ENCODE data around the gene RFT1. TPM values are rescaled to one million over a fixed set of nuclear protein-coding genes. Genes with fewer than 3 reads are reported as not detected.

RFT1 gene
- total RNA-seq, 4 donors from 2014 or later: 12.0 to 18.6 (median 14.6) TPM

DNA sequence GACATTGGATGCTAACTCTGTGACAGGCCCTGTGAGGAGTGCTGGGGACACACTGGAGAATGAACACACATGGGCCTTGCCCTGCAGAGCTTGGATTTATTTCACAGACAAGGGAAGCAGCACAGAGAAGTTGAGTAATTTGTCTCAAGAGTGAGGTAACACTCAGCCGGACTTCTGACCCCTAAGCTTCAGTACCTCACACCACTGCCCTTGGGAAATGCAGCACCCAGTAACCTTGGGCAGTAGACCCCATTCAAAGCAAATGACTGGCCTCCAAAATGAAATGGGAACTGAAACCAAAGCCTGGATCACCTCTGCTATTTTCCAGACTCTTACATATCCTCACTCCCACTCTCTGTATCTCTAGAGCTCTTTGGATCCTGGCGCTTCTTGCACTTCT, 37.3 kb downstream of the RFT1 start:
- 85 to 86% methylated on average over 2 of the region's 2 CpGs for WGBS, 2 donors
- no peak overlapping the region for H3K27ac ChIP-seq
- TF ChIP-seq POLR2A (IDR thresholded peaks at IDR 0.05) (no peak), EP300 (IDR thresholded peaks at IDR 0.05) (no peak)
- TF ChIP-seq, protein P1, sequence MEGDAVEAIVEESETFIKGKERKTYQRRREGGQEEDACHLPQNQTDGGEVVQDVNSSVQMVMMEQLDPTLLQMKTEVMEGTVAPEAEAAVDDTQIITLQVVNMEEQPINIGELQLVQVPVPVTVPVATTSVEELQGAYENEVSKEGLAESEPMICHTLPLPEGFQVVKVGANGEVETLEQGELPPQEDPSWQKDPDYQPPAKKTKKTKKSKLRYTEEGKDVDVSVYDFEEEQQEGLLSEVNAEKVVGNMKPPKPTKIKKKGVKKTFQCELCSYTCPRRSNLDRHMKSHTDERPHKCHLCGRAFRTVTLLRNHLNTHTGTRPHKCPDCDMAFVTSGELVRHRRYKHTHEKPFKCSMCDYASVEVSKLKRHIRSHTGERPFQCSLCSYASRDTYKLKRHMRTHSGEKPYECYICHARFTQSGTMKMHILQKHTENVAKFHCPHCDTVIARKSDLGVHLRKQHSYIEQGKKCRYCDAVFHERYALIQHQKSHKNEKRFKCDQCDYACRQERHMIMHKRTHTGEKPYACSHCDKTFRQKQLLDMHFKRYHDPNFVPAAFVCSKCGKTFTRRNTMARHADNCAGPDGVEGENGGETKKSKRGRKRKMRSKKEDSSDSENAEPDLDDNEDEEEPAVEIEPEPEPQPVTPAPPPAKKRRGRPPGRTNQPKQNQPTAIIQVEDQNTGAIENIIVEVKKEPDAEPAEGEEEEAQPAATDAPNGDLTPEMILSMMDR (IDR thresholded peaks at IDR 0.05): no peak
- H3K9me3 ChIP-seq: no peaks in the 10 kb centered on the region
- no peak for DNase-seq (ENCODE audit: low spot score in 2 of 2)
- H3K27me3 ChIP-seq: no peaks in the 10 kb centered on the region
- H3K4me1 ChIP-seq: no peaks in the 10 kb centered on the region
- no peak overlapping the region for H3K4me3 ChIP-seq
- peaks cover 0 to 89% (median 2%) of the 10 kb centered on the region in 3 donors for H3K36me3 ChIP-seq

DNA sequence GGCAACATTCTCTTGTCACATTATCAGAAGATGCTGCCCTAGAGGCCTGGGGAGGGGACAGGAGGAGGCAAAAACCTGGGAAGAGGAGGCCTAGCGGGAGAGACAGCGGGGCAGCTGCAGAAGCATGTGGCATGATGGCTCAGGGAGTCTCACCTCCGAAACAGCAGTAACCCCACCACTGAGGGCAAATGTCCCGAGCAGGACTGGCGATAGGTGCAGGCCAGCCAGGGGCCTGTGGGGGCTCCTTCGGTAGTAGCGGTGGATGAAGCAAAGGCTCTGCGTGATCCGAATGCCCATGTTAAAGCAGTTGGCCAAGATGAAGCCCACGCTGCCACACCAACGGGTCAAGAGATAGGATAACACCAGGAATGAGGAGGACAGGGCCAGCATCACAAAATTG, 38.0 kb downstream of the RFT1 start:
- no peak overlapping the region for H3K4me3 ChIP-seq
- no peak for DNase-seq (ENCODE audit: low spot score in 2 of 2)
- no peaks in the 10 kb centered on the region for H3K9me3 ChIP-seq
- no peak overlapping the region for H3K27ac ChIP-seq
- H3K27me3 ChIP-seq: no peaks in the 10 kb centered on the region
- no peaks in the 10 kb centered on the region for H3K4me1 ChIP-seq
- peaks cover 0 to 92% (median 0%) of the 10 kb centered on the region in 3 donors for H3K36me3 ChIP-seq
- 92 to 98% methylated on average over 9 to 11 of the region's 11 CpGs for WGBS, 2 donors
- TF ChIP-seq, protein P1 (IDR thresholded peaks at IDR 0.05): no peak
- TF ChIP-seq EP300 (IDR thresholded peaks at IDR 0.05) (no peak), POLR2A (IDR thresholded peaks at IDR 0.05) (no peak)

DNA sequence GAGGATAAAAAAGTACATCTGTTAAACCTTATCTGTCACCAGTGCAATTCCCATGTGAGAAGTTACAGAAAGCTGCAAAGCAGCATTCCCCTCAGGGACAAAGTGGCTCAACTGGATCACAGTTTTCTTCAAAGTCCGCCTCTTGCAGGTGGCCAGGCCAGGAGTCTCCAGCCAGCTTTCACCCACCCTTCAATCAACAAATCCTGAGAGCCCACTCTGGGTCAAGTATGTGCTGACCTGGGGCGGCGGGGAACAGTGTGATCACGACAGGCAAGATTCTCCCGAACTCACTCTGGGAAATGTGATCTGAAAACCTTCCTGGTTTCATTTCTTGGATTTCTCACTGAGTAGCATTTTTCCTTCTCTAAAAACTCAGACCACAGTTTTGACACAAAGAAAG, 39.2 kb downstream of the RFT1 start:
- 83 to 95% methylated on average over 5 of the region's 5 CpGs for WGBS, 2 donors
- Histone ChIP-seq H3K36me3 (peaks cover 0 to 93% (median 0%) of the 10 kb centered on the region in 3 donors), H3K4me1 (no peaks in the 10 kb centered on the region), H3K4me3 (no peak overlapping the region), H3K27me3 (no peaks in the 10 kb centered on the region), H3K27ac (no peak overlapping the region), H3K9me3 (no peaks in the 10 kb centered on the region)
- DNase-seq (ENCODE audit: low spot score in 2 of 2): no peak
- TF ChIP-seq EP300 (IDR thresholded peaks at IDR 0.05) (no peak), POLR2A (IDR thresholded peaks at IDR 0.05) (no peak)
- TF ChIP-seq, protein P1 (IDR thresholded peaks at IDR 0.05): no peak

DNA sequence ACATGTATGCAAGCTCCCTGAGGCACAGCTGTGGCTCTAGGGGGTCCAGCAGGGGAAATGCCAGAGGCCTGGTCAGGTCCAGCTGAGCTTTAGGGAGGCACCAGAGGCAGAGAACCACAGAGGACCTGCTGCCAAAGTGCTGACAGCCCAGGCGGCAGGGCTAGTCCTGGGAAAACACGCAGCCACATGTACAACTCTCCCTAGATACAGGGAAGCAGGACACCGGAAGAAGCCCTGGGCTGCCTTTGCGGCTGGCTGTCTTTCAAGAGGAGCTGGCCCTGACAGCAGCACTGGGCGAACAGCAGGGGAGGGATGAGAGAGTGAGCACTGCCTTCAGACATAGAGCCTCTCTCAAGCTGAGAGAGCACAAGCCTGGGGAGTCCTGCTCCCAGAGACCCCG, 40.7 kb downstream of the RFT1 start:
- no peak for DNase-seq (ENCODE audit: low spot score in 2 of 2)
- WGBS, 2 donors: 87 to 100% methylated on average over 6 of the region's 6 CpGs
- no peak overlapping the region for H3K27ac ChIP-seq

DNA sequence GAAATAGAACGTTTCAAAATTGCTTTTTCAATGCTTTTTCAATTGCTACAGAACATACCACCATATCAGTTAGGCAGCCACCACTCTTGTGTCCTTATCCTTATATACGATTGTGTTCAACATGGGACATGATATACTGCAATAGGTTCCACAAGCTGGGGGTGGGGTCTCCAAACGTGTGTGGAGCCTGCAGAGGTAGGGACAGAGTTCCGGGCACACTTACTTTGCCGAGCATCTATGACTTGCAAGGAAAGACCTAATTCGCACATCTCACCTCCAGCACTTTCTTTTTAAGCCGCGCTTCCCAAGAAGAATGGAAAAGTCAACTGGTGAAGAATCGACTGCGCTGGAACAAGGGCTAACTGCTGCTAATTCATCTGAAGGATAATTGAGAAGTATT, 44.8 kb downstream of the RFT1 start:
- WGBS, 2 donors: 79 to 87% methylated on average over 10 of the region's 10 CpGs
- peaks cover 0 to 5% (median 0%) of the 10 kb centered on the region in 4 donors for H3K4me1 ChIP-seq
- H3K36me3 ChIP-seq: peaks cover 0 to 60% (median 0%) of the 10 kb centered on the region in 3 donors
- no peaks in the 10 kb centered on the region for H3K9me3 ChIP-seq
- DNase-seq (ENCODE audit: low spot score in 2 of 2): no peak
- H3K4me3 ChIP-seq: no peak overlapping the region
- no peaks in the 10 kb centered on the region for H3K27me3 ChIP-seq
- TF ChIP-seq EP300 (IDR thresholded peaks at IDR 0.05): no peak
- TF ChIP-seq, protein P1 (IDR thresholded peaks at IDR 0.05): no peak
- TF ChIP-seq POLR2A (IDR thresholded peaks at IDR 0.05): no peak
- H3K27ac ChIP-seq: no peak overlapping the region

More for the DNA sequence above, 40.7 kb downstream of the RFT1 start:
- H3K4me1 ChIP-seq: no peaks in the 10 kb centered on the region
- no peaks in the 10 kb centered on the region for H3K9me3 ChIP-seq
- no peaks in the 10 kb centered on the region for H3K27me3 ChIP-seq
- no peak for TF ChIP-seq EP300 (IDR thresholded peaks at IDR 0.05)
- TF ChIP-seq, protein P1 (IDR thresholded peaks at IDR 0.05): no peak
- no peak for TF ChIP-seq POLR2A (IDR thresholded peaks at IDR 0.05)
- peaks cover 0 to 94% (median 0%) of the 10 kb centered on the region in 3 donors for H3K36me3 ChIP-seq
- H3K4me3 ChIP-seq: no peak overlapping the region
